ENCODE results near the gene SPOUT1. TPM values are rescaled to one million over a fixed set of nuclear protein-coding genes. Genes with fewer than 3 reads are reported as not detected.
"Not testable (repeated sequence)": the region's sequence is repeated elsewhere in the genome, so short reads cannot be mapped to it uniquely, and the experiment has no call there.

SPOUT1 gene
- total RNA-seq, 1 donor from 2014 or later, result 45.8 TPM

DNA sequence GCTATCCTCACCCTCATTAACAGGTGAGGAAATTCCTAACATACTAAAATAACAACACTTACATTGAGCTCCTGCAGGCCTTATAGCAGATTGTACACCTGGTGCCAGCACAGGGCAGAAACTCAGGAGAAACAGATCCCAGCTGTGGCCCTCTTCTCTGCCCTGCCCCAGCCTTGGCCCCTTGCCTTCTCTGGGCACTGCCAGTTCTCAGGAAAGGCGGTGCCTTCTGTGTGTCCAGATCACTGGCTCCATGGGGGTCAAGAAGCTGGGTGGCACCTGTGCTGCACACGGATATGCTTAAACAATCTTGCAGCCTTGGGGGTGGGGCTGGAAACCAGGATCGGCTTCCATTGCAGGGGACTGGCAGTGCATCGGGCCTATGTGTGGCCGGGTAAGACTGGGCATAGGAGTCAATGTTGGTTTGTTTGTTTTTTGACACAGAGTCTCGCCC, 32.8 kb upstream of the SPOUT1 start:
- ATAC-seq (peak; percentile 79), DNase-seq (peak; percentile 77)
- intact Hi-C loops (cut with DNase I), result loop anchor here (5.0 kb wide), 1 partner anchor 65 kb away; no protein-coding TSS in a partner anchor

DNA sequence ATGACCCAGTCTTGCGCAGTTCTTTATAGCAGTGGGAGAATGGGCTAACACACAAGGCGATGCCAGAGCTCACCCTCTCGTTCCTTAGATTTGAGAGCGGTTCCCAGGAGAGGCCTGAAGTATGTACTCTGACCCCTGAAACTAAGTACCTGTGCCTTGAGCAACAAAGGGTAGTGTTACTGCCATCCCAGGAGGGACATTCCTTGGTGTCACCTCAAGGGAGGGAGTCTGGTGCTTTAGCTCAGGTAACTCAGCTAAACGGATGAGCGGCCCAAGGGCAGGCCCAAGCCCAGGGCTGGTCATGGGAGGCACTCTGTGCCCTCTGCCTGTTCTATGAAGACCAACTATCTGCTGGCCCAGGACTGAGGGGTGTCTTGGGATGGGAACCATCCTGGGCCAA, 31.9 kb upstream of the SPOUT1 start:
- H3K27ac ChIP-seq, result peak overlapping the region; percentile 33

More for the DNA sequence above, 32.8 kb upstream of the SPOUT1 start:
- no peaks in the 10 kb centered on the region for H3K9me3 ChIP-seq
- TF ChIP-seq, protein P1, sequence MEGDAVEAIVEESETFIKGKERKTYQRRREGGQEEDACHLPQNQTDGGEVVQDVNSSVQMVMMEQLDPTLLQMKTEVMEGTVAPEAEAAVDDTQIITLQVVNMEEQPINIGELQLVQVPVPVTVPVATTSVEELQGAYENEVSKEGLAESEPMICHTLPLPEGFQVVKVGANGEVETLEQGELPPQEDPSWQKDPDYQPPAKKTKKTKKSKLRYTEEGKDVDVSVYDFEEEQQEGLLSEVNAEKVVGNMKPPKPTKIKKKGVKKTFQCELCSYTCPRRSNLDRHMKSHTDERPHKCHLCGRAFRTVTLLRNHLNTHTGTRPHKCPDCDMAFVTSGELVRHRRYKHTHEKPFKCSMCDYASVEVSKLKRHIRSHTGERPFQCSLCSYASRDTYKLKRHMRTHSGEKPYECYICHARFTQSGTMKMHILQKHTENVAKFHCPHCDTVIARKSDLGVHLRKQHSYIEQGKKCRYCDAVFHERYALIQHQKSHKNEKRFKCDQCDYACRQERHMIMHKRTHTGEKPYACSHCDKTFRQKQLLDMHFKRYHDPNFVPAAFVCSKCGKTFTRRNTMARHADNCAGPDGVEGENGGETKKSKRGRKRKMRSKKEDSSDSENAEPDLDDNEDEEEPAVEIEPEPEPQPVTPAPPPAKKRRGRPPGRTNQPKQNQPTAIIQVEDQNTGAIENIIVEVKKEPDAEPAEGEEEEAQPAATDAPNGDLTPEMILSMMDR (IDR thresholded peaks at IDR 0.05), result no peak
- no peak overlapping the region for H3K4me3 ChIP-seq
- H3K27me3 ChIP-seq, result no peaks in the 10 kb centered on the region
- H3K27ac ChIP-seq, result peak overlapping the region; percentile 5
- peaks cover 16% of the 10 kb centered on the region for H3K4me1 ChIP-seq
- H3K36me3 ChIP-seq, result no peaks in the 10 kb centered on the region

DNA sequence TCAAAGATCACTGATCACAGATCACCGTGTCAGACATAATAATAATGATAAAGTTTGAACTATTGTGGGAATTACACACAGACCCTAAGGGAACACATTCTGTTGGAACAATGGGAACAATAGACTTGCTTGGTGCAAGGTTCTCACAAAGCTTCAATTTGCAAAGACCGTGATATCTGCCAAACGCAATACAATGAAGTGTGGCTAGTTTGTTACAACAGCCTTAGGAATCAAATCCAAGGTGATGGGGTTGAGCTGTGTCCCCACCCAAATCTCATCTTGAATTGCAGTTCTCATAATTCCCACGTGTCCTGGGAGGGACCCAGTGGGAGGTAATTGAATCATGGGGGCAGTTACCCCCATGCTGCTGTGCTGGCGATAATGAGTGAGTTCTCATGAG, 31.3 kb upstream of the SPOUT1 start:
- Histone ChIP-seq H3K4me3 (no peak overlapping the region), H3K27me3 (no peaks in the 10 kb centered on the region), H3K36me3 (no peaks in the 10 kb centered on the region), H3K27ac (peak overlapping the region; percentile 33), H3K9me3 (no peaks in the 10 kb centered on the region), H3K4me1 (peaks cover 16% of the 10 kb centered on the region)
- TF ChIP-seq, protein P1 (IDR thresholded peaks at IDR 0.05), result no peak
- ATAC-seq (no peak), DNase-seq (no peak)
- intact Hi-C loops (cut with DNase I), result loop anchor here (5.0 kb wide), 1 partner anchor 66 kb away; no protein-coding TSS in a partner anchor

More for the DNA sequence above, 31.9 kb upstream of the SPOUT1 start:
- intact Hi-C loops (cut with DNase I), result loop anchor here (5.0 kb wide), 1 partner anchor 66 kb away; no protein-coding TSS in a partner anchor
- Histone ChIP-seq H3K36me3 (no peaks in the 10 kb centered on the region), H3K4me1 (peaks cover 16% of the 10 kb centered on the region), H3K27me3 (no peaks in the 10 kb centered on the region), H3K4me3 (no peak overlapping the region), H3K9me3 (no peaks in the 10 kb centered on the region)
- ATAC-seq, result peak; percentile 58
- no peak for DNase-seq
- TF ChIP-seq, protein P1 (IDR thresholded peaks at IDR 0.05), result no peak

DNA sequence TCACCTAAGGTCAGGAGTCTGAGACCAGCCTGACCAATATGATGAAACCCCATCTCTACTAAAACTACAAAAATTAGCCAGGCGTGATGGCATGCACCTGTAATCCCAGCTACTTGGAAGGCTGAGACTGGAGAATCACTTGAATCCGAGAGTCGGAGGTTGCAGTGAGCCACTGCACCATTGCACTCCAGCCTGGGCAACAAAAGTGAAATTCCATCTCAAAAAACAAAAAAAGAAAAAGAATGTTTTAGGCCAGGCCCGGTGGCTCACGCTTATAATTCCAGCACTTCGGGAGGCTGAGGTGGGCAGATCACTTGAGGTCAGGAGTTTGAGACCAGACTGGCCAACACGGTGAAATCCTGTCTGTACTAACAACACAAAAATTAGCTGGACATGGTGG, 28.9 kb upstream of the SPOUT1 start:
- ATAC-seq; H3K27me3 ChIP-seq; H3K36me3 ChIP-seq; intact Hi-C loops (cut with DNase I); H3K27ac ChIP-seq; H3K9me3 ChIP-seq; H3K4me3 ChIP-seq; DNase-seq: not testable (repeated sequence)
- H3K4me1 ChIP-seq, result peaks cover 12% of the 10 kb centered on the region

DNA sequence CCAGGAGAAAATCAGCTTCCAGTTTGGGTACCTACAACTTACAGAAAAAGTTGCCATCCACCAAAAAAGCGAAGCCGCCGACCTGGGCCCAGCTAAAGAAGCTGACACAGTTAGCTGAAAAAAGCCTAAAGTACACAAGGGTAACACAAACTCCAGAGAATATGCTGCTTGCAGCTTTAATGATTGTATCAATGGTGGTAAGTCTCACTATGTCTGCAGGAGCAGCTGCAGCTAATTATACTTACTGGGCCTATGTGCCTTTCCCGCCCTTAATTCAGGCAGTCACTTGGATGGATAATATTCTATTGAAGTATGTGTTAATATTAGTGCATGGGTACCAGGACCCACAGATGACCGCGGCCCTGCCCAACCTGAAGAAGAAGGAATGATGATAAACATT, 24.9 kb upstream of the SPOUT1 start:
- intact Hi-C loops (cut with DNase I), result loop anchor here (5.0 kb wide), 1 partner anchor 83 kb away; no protein-coding TSS in a partner anchor
- not testable (repeated sequence) for H3K27me3 ChIP-seq, H3K9me3 ChIP-seq, H3K4me3 ChIP-seq, H3K4me1 ChIP-seq, H3K27ac ChIP-seq, H3K36me3 ChIP-seq, ATAC-seq, DNase-seq

DNA sequence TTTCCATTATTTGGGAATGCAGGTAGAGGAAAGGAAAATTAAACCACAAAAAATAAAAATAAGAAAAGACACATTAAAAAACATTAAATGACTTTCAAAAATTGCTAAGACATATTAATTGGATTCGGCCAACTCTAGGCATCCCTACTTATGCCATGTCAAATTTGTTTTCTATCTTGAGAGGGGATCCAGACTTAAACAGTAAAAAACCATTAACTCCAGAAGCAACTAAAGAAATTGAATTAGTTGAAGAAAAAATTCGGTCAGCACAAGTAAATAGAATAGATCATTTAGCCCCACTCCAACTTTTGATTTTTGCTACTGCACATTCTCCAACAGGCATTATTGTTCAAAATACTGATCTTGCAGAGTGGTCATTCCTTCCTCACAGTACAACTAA, 23.1 kb upstream of the SPOUT1 start:
- not testable (repeated sequence) for H3K4me1 ChIP-seq, ATAC-seq, DNase-seq, H3K36me3 ChIP-seq, H3K27me3 ChIP-seq, H3K27ac ChIP-seq, H3K4me3 ChIP-seq, H3K9me3 ChIP-seq
- intact Hi-C loops (cut with DNase I), result loop anchor here (5.0 kb wide), 1 partner anchor 85 kb away; no protein-coding TSS in a partner anchor

DNA sequence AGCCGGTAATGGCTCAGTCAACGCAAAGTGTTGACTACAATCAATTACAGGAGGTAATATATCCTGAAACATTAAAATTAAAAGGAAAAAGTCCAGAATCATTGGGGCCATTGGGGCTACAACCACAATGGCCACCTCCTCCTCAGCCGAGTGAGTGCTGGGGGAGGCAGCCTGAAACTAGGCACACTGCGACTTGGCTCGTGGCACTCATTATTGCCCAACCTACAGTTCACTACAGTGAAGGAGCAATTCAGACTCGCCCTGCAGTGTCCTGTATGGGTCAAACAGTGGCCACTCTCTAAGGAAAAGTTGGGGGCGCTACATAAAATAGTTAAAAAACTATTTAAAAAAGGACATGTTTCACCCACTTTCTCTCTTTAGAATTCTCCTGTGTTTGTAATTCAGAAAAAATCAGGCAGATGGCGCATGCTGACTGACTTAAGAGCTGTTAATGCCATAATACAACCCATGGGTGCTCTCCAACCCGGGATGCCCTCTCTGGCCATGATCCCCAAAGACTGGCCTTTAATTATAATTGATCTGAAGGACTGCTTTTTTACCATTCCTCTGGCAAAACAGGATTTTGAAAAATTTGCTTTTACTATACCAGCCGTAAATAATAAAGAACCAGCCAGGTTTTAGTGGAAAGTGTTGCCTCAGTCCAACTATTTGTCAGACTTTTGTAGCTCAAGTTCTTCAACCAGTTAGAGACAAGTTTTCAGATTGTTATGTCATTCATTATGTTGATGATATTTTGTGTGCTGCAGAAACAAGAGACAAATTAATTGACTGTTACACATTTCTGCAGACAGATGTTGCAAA, 22.4 kb upstream of the SPOUT1 start:
- not testable (repeated sequence) for H3K4me1 ChIP-seq, H3K4me3 ChIP-seq, H3K9me3 ChIP-seq, H3K36me3 ChIP-seq, DNase-seq, H3K27ac ChIP-seq, H3K27me3 ChIP-seq
- peak; percentile 67 for ATAC-seq
- TF ChIP-seq, protein P1 (IDR thresholded peaks at IDR 0.05), result peak; percentile 64
- intact Hi-C loops (cut with DNase I), result loop anchor here (5.0 kb wide), 1 partner anchor 85 kb away; no protein-coding TSS in a partner anchor

DNA sequence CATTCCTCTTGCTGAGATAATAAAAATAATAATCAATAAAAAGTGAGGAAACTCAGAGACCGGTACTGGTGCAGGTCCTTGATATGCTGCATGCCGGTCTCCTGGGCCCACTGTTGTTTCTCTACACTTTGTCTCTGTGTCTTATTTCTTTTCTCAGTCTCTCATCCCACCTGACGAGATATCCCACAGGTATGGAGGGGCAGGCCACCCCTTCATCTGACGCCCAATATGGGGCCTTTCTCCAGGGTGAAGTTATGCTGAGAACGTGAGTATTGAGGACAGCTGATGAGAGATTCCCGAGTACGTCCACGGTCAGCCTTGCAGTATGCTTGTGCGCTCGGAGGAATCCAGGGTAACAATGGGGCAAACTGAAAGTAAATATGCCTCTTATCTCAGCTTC, 21.4 kb upstream of the SPOUT1 start:
- ATAC-seq, H3K4me1 ChIP-seq, H3K27me3 ChIP-seq, H3K27ac ChIP-seq, H3K36me3 ChIP-seq, H3K4me3 ChIP-seq, H3K9me3 ChIP-seq, DNase-seq: not testable (repeated sequence)
- intact Hi-C loops (cut with DNase I), result loop anchor here (5.0 kb wide), 1 partner anchor 86 kb away; no protein-coding TSS in a partner anchor

Data from upper lobe of right lung (tissue), 1 donor.